Stimulated activated CD4-positive, alpha-beta T cell treated with anti-CD3 and anti-CD28 coated beads, TNF-alpha, amount 100 ng/mL, for 24 hours (primary cell): ENCODE data around the gene CDC5L.
"Not testable (repeated sequence)": the region's sequence is repeated elsewhere in the genome, so short reads cannot be mapped to it uniquely, and the experiment has no call there.

ENCODE experiments used
- DNase-seq, 3 experiments: peaks; one replicate each; pipeline ENCODE4 v3.0.0-alpha.2; 2020; ENCODE audit warnings: low read depth in 3 of 3

CDC5L gene

GRCh38 chr6:44387346-44388134, at the start of gene CDC5L:
Gene CDC5L (plus strand): TSS chr6:44387706. CDS start chr6:44387824, 118 bp downstream.
- DNase-seq = peak; percentile 84 to 91 (median 91)

- peak; percentile 43 to 65 (median 47) for DNase-seq
Observed at GRCh38 chr6:44338228-44339122, 49.0 kb upstream of the CDC5L start.

- DNase-seq = no peak
Observed at GRCh38 chr6:44339301-44339700, 48.2 kb upstream of the CDC5L start.

GRCh38 chr6:44339763-44340625, 47.5 kb upstream of the CDC5L start:
- no peak for DNase-seq

GRCh38 chr6:44341095-44341890, 46.2 kb upstream of the CDC5L start:
- DNase-seq = no peak

GRCh38 chr6:44342052-44342451, 45.5 kb upstream of the CDC5L start:
- DNase-seq = no peak

- DNase-seq = no peak
Observed at GRCh38 chr6:44342489-44342888, 45.0 kb upstream of the CDC5L start, which contains the start of gene SPATS1. Gene SPATS1 (plus strand): TSS chr6:44342650. CDS start chr6:44343096, 446 bp downstream.

GRCh38 chr6:44346818-44347217, 40.7 kb upstream of the CDC5L start:
- DNase-seq = not testable (repeated sequence)

- DNase-seq = no peak
Observed at GRCh38 chr6:44349904-44350649, 37.4 kb upstream of the CDC5L start.

- DNase-seq = not testable (repeated sequence)
Observed at GRCh38 chr6:44350650-44350994, 36.9 kb upstream of the CDC5L start.

GRCh38 chr6:44352259-44352658, 35.2 kb upstream of the CDC5L start:
- DNase-seq = no peak

GRCh38 chr6:44353336-44353735, 34.2 kb upstream of the CDC5L start:
- no peak for DNase-seq

GRCh38 chr6:44355640-44356039, 31.9 kb upstream of the CDC5L start:
- DNase-seq = no peak

- no peak for DNase-seq
Observed at GRCh38 chr6:44356487-44356886, 31.0 kb upstream of the CDC5L start.

GRCh38 chr6:44359973-44360372, 27.5 kb upstream of the CDC5L start:
- no peak for DNase-seq

- no peak for DNase-seq
Observed at GRCh38 chr6:44361947-44362346, 25.6 kb upstream of the CDC5L start.

- DNase-seq = no peak
Observed at GRCh38 chr6:44363377-44363926, 24.1 kb upstream of the CDC5L start.

- DNase-seq = no peak
Observed at GRCh38 chr6:44366781-44367180, 20.7 kb upstream of the CDC5L start.

GRCh38 chr6:44367681-44368080, 19.8 kb upstream of the CDC5L start:
- DNase-seq = no peak

- no peak for DNase-seq
Observed at GRCh38 chr6:44373051-44373450, 14.5 kb upstream of the CDC5L start.
